ENCODE results near the gene STIM1.
"Not testable (repeated sequence)": the region's sequence is repeated elsewhere in the genome, so short reads cannot be mapped to it uniquely, and the experiment has no call there.

Gene STIM1

GRCh38 chr11:4093519-4094347, 238.3 kb downstream of the STIM1 start:
- in situ Hi-C loops (cut with HindIII; ENCODE audit: low sequenced_read_pairs) = no loop called here

- in situ Hi-C loops (cut with HindIII; ENCODE audit: low sequenced_read_pairs) = no loop called here
These were observed 239.2 kb downstream of the STIM1 start, which contains the start of gene RRM1 for GRCh38 chr11:4094348-4095291. Gene RRM1, plus strand, starts transcription at chr11:4094799. Its CDS starts 214 bp downstream, at chr11:4095013.

GRCh38 chr11:4095509-4096230, 240.2 kb downstream of the STIM1 start:
- in situ Hi-C loops (cut with HindIII; ENCODE audit: low sequenced_read_pairs) = no loop called here

DNA sequence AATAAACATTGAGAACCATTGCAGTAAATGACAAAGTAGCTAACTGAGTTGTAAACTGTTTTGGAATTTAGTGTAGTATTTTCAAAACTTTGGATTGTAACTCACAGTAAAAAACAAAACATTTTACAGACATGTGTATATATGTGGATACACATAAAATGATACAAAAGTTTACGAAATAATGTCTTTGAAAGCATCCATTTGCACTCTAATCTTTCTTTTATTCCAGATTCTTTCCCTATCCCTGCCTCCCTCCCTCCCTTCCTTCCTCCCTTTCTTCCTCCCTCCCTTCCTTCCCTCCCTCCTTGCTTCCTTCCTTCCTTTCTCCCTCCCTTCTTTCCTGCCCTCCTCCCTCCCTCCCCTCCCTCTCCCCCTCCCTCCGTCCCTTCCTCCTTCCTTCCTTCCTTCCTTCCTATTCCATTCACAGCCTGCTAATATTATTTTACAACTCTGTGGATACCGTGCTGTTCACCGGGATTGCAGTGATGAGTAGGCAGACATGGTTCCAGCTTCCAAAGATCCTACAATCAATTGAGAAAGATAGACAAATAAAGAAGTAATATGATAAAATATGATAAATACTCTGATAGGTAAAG, 242.7 kb downstream of the STIM1 start:
- in situ Hi-C loops (cut with HindIII; ENCODE audit: low sequenced_read_pairs) = no loop called here

DNA sequence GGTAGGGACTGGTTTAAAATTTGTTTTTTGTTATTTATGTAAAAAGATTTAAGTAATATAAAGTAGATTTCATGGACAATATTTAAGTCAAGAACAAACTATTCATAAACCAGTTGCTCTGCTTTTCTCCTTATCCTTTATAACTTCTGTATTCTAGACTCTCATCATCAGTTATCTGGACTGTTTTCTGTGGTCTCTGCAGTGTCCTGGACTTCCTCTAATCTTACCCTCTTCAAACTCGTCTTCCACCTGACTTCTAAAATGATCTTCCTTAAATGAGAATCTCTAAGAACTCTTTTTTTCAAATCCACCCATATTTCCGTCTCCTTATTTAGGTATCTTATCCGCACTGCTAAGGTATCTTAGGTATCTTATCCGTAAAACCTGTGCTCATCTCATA, 247.2 kb downstream of the STIM1 start:
- in situ Hi-C loops (cut with HindIII; ENCODE audit: low sequenced_read_pairs) = no loop called here

- in situ Hi-C loops (cut with HindIII; ENCODE audit: low sequenced_read_pairs) = no loop called here
These were observed 247.8 kb downstream of the STIM1 start for GRCh38 chr11:4103269-4103668.

GRCh38 chr11:4105916-4106315, 250.5 kb downstream of the STIM1 start:
- in situ Hi-C loops (cut with HindIII; ENCODE audit: low sequenced_read_pairs) = no loop called here

DNA sequence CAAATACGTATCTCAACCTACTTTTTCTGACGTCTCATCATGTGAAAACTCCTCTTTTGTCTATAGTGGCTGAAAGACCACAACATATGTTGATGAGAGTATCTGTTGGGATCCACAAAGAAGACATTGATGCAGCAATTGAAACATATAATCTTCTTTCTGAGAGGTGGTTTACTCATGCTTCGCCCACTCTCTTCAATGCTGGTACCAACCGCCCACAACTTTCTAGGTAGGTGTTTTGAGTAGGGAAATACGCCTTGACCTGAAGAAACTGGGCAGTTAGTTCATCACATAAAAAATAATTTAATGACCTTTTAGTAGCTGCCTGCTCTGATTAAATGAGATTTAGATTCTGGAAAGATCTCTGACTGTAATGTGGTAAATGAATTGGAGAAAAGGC, 256.4 kb downstream of the STIM1 start:
- in situ Hi-C loops (cut with HindIII; ENCODE audit: low sequenced_read_pairs) = no loop called here

- in situ Hi-C loops (cut with HindIII; ENCODE audit: low sequenced_read_pairs) = no loop called here
These were observed 259.7 kb downstream of the STIM1 start for GRCh38 chr11:4115128-4115527.

- in situ Hi-C loops (cut with HindIII; ENCODE audit: low sequenced_read_pairs) = no loop called here
These were observed 262.6 kb downstream of the STIM1 start for GRCh38 chr11:4118107-4118506.

- in situ Hi-C loops (cut with HindIII; ENCODE audit: low sequenced_read_pairs) = no loop called here
These were observed 267.8 kb downstream of the STIM1 start for GRCh38 chr11:4123218-4123617.

GRCh38 chr11:4125141-4125540, 269.7 kb downstream of the STIM1 start:
- in situ Hi-C loops (cut with HindIII; ENCODE audit: low sequenced_read_pairs) = no loop called here

DNA sequence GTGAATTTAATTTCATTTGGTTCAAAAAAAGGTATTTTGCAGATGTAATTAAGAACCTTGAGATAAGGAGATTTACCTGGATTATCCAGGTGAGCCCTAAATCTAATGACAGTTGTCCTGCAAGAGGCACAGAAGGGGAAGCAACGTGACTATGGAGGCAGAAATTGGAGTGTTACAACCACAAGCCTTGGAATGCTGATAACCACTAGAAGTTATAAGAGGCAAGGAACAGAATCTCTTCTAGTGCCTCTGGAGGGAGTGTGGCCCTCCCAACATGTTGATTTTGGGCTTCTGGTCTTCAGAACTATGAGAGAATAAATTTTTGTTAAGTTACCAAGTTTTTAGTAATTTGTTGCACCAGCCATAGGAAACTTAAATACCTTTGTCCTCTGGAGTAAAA, 271.9 kb downstream of the STIM1 start:
- in situ Hi-C loops (cut with HindIII; ENCODE audit: low sequenced_read_pairs) = no loop called here

- in situ Hi-C loops (cut with HindIII; ENCODE audit: low sequenced_read_pairs) = not testable (repeated sequence)
These were observed 274.8 kb downstream of the STIM1 start for GRCh38 chr11:4130219-4130618.

GRCh38 chr11:4134806-4135205, 279.3 kb downstream of the STIM1 start:
- in situ Hi-C loops (cut with HindIII; ENCODE audit: low sequenced_read_pairs) = no loop called here

GRCh38 chr11:4138497-4138896, 283.0 kb downstream of the STIM1 start:
- in situ Hi-C loops (cut with HindIII; ENCODE audit: low sequenced_read_pairs) = no loop called here

DNA sequence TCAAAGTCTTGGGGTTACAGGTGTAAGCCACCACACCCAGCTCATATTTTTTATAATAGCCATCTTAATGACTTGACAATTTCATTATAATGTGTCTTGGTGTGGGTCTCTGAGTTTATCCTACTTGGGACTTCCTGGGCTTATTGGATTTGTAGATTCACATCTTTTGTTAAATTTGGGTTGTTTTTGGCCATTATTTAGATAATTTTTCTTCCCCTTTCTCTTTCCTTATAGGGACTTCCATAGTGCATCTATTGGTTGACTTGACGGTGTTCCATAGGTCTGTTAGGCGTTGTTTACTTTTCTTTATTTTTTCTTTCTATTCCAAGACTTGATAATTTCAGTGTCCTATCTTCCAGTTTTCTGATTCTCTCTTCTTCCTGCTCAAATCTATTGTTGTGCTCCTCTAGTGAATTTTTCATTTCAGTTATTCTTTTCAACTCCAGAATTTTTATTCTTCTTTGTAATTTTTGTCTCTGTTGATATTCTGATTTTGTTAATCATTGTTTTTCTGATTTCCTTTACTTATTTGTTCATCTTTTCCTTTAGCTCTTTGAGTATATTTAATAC, 284.7 kb downstream of the STIM1 start:
- in situ Hi-C loops (cut with HindIII; ENCODE audit: low sequenced_read_pairs) = no loop called here
